GM21381 (cell line): ENCODE data around the gene WDR62.
A peak's percentile ranks its signal among the peaks of the same experiment; 100 is the strongest.
"Not testable (repeated sequence)": the region's sequence is repeated elsewhere in the genome, so short reads cannot be mapped to it uniquely, and the experiment has no call there.

Source experiments
- ATAC-seq: cut with Tn5 transposase; IDR thresholded peaks from one replicate; pipeline ENCODE4 v1.9.1; 2021; ENCODE audit warnings: mild to moderate bottlenecking, moderate library complexity; ENCODE audit not compliant: unreplicated experiment

Gene WDR62

GRCh38 chr19:36106991-36107390, 52.3 kb downstream of the WDR62 start:
- ATAC-seq, result no peak

- ATAC-seq, result no peak
Measured at GRCh38 chr19:36108684-36109083, 54.0 kb downstream of the WDR62 start.

- no peak for ATAC-seq
Measured at GRCh38 chr19:36110487-36111199, 55.9 kb downstream of the WDR62 start, which contains the start of gene OVOL3. Gene OVOL3, plus strand, starts transcription at chr19:36111143. Its CDS starts 60 bp downstream, at chr19:36111203.

- no peak for ATAC-seq
Measured at GRCh38 chr19:36111200-36111539, 56.5 kb downstream of the WDR62 start.

- ATAC-seq, result no peak
Measured at GRCh38 chr19:36112678-36113077, 58.0 kb downstream of the WDR62 start.

GRCh38 chr19:36113425-36113824, 58.7 kb downstream of the WDR62 start:
- ATAC-seq, result no peak

GRCh38 chr19:36113894-36114720, 59.4 kb downstream of the WDR62 start:
- no peak for ATAC-seq

- peak; percentile 78 for ATAC-seq
Measured at GRCh38 chr19:36114721-36115452, 60.2 kb downstream of the WDR62 start, which contains the start of gene POLR2I. Gene POLR2I, minus strand, starts transcription at chr19:36114875. Its CDS starts 19 bp downstream, at chr19:36114856.

- peak; percentile 34 for ATAC-seq
Measured at GRCh38 chr19:36115453-36116343, 61.0 kb downstream of the WDR62 start, which contains the start of gene TBCB. Gene TBCB, plus strand, starts transcription at chr19:36115468. Its CDS starts 93 bp downstream, at chr19:36115561.

GRCh38 chr19:36116344-36116637, 61.6 kb downstream of the WDR62 start:
- ATAC-seq, result no peak

- no peak for ATAC-seq
Measured at GRCh38 chr19:36120092-36120983, 65.6 kb downstream of the WDR62 start.

- ATAC-seq, result no peak
Measured at GRCh38 chr19:36120984-36121358, 66.3 kb downstream of the WDR62 start.

- ATAC-seq, result no peak
Measured at GRCh38 chr19:36121486-36122124, 66.9 kb downstream of the WDR62 start.

GRCh38 chr19:36125557-36125956, 70.9 kb downstream of the WDR62 start:
- no peak for ATAC-seq

- ATAC-seq, result peak; percentile 17
Measured at GRCh38 chr19:36128392-36128736, 73.7 kb downstream of the WDR62 start.

- ATAC-seq, result not testable (repeated sequence)
Measured at GRCh38 chr19:36131221-36131620, 76.5 kb downstream of the WDR62 start.

- not testable (repeated sequence) for ATAC-seq
Measured at GRCh38 chr19:36134867-36135266, 80.2 kb downstream of the WDR62 start.

- no peak for ATAC-seq
Measured at GRCh38 chr19:36136964-36137686, 82.4 kb downstream of the WDR62 start.

GRCh38 chr19:36139120-36139472, 84.4 kb downstream of the WDR62 start:
- no peak for ATAC-seq
